ENCODE results near the gene DHRS11.

DNA sequence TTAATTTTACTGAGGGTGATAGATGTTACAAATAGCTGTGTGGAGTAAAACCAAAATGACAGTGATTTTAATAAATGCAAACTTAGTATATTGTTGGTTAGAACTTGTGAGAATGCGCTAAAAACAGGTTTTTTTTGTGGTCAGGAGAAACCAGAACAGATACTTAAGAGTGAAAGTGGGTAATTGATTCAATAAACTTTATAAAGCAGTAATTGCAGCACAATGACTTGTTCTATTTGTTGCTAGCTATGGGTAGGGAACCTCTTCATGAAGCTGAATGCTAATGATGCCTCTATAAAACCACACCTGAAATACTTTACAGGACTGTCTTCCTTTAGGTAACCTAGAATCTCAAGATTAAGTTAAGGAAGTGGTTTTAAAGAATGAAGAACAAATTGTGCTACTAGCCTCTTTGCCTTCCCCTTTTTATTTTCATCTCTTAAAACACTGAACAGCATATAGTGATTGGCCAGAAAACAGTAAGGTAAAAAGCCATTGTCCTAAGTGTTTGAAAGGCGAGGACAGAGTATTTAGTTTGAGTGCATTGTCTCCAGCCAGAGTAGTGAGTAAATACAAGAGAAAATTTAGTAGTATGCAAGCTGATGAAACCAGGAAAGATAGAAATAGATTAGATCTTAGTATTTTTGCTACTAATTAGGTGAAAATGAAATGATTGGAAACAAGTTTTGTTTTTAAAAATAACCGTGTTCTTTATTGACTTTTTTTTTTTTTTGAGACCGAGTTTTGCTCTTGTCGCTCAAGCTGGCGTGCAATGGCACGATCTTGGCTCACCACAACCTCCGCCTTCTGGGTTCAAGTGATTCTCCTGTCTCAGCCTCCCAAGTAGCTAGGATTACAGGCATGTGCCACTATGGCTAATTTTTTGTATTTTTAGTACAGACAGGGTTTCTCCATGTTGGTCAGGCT, 40.9 kb upstream of the DHRS11 start:
- TF ChIP-seq, protein P1, sequence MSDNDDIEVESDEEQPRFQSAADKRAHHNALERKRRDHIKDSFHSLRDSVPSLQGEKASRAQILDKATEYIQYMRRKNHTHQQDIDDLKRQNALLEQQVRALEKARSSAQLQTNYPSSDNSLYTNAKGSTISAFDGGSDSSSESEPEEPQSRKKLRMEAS (IDR thresholded peaks at IDR 0.05), result no peak
- TF ChIP-seq EP300 (IDR thresholded peaks at IDR 0.05; ENCODE audit: borderline replicate concordance), result no peak
- no peak for TF ChIP-seq TAF1 (IDR thresholded peaks at IDR 0.05; ENCODE audit: low read depth)
